ENCODE measurements around the gene IZUMO1.
A peak's percentile ranks its signal among the peaks of the same experiment; 100 is the strongest.
"Not testable (repeated sequence)": the region's sequence is repeated elsewhere in the genome, so short reads cannot be mapped to it uniquely, and the experiment has no call there.

IZUMO1 gene

DNA sequence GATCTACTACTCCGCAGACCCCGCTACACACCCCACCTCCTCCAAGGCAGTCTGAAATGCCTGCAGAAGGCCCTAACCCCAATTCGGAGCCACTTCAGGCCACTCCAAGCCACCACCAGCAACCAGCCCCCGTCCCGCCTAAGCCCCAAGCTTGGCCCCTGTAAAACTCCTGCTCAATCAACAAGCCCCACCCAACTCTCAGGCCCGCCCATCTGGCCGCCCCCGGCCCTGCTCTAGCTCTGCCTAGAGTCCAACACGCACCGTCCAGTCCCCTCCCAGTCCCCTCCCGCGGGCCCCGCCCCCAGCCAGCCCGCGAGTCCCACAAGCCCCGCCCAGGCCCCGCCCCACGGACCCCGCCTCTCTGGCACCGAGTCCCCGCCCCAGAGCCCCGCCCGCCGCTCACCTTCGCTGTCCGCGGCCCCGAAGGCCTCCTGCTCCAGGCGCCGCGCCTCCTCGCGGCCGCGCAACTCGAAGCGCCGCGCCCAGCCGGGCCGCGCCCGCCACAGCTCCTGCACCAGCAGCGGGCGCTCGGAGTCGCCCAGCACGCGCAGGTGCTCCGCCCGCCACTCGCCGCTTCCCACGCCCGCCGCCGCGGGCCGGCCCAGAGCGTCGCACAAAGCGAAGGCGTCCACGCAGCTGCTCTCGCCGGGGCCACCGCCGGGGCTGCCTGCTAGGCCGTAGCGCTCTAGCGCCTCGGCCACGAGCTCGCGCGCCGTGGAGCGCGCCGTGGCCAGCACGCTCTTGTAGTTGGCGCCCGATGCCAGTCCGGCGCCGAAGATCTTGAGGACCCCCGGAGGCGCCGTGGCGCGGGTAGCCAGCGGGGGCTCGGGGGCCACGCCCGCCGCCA is 7.9 kb downstream of the IZUMO1 start:
- DNase-seq (ENCODE audit: low read depth in 2 of 2), result peak; percentile 93 to 97

DNA sequence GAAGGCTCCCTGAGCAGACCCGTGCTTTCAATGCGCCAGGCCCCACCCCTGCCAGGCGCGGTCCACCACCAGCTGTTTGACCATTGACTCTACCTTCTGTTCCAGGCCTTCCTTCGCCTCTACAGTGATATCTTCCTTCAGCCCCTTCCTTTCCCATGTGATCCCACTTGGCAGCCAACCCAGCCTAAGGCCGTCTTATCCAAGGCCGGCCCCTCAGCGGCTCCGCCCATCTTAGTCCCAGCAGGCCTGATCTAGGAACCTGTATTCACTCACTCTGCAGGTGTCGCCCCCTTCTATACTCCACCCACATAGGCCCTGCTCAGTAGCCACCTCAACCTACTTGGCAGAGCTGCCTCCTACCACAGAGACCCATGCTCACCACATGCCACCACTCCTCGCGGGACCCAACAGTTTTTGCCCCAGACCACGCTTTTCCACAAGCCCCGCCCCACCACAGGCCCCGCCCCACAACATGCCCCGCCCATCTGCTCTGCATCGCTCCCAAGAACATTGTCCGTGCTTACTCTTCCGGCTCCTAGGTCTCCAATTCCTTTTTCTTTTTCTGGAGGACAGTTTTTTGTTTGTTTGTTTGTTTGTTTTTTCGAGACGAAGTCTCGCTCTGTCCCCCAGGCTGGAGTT is 9.2 kb downstream of the IZUMO1 start:
- DNase-seq (ENCODE audit: low read depth in 2 of 2), result no peak

DNA sequence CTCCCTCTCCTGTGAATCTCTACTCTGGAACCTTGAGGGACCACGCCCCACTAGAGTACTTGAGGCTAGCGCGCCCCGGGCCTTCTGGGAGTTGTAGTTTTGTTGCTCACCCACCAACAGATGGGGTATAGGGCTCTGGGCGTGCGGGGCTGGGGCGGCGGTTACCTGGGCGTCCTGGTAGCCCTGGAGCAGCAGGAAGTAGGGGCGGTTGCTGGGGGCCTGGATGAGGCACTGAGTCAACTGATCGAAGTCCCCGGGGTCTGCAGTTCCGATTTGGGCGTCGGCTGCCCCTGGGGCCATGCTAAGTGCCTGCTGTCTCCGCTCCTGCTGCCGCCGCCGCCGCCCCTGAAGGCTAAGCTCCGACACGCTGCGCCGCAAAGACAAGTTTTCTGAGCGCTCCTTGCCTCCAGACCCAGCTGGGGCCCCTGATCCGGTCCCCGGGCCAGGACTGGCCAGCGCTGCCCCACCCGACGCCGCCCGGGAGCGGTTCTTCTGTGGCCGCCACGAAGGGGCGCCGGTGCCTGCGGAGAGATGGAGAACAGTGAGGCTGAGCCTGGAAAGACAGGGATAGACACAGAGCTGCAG is 11.6 kb downstream of the IZUMO1 start:
- no peak for DNase-seq (ENCODE audit: low read depth in 2 of 2)

DNA sequence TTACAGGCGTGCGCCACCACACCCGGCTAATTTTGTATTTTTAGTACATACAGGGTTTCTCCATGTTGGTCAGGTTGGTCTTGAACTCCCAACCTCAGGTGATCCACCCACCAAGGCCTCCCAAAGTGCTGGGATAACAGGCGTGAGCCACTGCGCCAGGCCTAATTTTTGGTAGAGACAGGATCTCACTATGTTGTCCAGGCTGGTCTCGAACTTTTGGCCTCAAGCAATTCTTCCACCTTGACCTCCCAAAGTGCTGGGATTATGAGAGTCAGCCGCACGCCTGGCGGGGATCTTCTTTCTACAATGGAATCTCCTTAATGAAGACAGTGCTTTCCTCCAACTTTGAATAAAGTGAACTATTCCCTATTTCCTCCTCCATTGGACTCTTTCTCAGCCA is 12.1 kb downstream of the IZUMO1 start:
- no peak for DNase-seq (ENCODE audit: low read depth in 2 of 2)

DNA sequence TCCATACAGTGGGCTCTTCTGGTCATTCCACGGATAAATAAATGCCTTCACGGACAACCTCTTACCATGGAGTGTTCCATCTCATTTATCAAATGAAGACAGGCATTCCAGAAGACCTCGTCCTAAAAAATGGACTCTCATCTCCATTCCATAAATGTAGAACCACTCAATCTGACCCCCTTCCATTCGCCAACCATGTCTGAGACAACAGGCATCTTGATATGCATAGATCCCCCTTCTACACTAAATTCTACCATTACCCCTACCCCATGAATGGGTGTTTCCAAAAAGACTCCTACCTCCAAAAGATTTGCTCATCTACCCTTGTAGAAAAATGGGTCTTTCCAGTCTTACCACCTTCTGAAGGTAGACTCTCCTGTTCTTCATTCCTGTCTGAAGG is 15.3 kb downstream of the IZUMO1 start:
- DNase-seq (ENCODE audit: low read depth in 2 of 2), result no peak

DNA sequence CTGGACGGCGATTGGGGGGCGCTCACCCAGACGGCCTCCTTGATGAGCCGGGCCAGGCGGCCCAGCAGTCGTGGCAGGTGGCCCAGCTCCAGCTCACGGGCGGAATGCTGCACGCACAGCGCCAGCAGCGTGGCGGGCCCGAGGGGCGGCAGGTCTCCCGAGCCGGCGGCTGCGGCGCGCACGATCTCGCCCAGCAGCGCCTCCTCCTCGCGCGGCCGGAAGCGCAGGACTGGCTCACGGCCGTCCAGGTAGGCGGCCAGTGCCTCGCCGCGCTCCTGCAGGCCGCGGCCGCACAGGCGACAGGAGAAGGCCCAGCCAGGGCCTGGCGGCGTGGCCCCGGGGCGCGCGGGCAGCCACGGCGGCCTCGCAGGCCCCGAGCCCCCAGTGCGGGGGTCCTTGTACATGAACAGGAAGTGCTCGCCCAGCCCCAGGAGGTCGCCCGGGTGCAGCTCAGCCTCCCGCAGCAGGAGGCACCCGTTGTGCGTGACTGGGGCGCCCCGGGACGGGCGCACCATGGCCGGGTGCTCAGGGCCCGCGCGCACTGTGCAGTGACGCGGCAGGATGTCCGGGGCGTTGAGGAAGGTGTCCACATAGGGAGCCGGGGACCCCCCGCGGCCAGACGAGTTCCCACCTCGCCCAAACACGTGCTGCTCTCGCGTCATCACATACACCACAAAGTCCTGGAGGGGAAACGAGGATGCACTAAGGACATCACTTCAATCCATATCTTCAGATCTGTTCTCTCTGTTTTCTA is 17.6 kb downstream of the IZUMO1 start:
- DNase-seq (ENCODE audit: low read depth in 2 of 2), result no peak

DNA sequence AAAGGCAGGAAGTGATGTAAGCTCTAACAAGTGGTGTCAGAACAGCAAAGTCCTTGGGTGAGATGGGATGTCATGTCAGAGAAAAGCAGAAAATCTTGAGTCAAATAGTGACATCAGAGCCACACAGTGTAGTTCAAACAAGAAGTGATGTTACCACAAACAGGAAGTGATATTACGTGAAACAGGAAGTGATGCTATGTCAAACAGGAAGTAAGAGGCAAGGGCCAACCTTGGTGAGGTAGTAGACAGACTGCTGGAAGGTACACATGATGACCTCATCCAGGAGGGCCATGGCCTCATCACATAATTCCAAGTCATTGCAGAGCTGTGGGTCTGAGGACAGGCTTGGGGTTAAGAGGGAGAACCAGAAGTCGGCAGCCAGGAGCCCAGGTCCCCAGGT is 20.2 kb downstream of the IZUMO1 start:
- DNase-seq (ENCODE audit: low read depth in 2 of 2), result no peak

DNA sequence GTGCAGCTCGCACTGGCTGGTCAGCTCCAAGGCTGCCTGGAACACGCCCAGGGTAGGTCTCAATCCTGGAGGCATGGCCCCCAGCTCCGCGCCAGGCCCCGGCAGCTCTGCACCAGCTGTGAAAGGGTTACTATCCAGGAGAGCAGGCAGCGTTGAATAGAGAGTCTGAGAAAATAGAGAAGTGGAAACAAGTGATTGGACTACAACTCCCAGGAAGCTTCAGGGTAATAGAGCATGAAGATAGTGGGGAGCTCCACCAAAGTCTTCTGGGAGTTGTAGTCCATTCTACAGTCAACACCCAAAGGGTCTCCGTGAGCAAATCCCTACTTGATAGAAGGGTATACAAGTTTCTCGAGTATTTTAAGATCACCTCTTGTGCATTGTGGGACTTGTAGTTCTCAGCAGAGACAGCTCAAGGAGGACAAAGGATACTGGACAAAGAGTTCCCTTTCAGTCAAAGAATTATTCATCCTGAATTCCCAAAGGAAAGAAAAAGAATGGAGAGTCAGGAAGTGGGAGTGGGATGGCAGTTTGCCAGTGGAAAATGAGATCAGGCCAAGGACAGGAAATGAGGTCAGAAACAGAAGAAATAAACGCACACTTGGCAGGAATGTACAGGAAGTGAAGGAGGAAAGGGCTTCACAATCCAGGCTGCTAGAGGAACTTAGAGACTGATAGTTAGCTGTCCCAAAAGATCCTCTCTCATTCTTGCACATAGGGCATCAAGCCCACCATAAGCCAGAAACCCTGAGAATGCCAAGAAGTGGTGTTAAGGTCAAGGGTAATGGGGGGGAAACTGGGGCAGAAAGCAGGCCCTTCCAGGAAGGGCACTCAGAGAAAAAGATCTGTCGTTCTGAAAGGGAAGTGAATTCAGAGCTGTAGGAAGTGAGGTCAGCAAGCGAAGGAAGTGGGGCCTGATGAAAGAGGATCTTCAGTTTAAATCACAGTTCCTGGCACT is 21.6 kb downstream of the IZUMO1 start:
- no peak for DNase-seq (ENCODE audit: low read depth in 2 of 2)

DNA sequence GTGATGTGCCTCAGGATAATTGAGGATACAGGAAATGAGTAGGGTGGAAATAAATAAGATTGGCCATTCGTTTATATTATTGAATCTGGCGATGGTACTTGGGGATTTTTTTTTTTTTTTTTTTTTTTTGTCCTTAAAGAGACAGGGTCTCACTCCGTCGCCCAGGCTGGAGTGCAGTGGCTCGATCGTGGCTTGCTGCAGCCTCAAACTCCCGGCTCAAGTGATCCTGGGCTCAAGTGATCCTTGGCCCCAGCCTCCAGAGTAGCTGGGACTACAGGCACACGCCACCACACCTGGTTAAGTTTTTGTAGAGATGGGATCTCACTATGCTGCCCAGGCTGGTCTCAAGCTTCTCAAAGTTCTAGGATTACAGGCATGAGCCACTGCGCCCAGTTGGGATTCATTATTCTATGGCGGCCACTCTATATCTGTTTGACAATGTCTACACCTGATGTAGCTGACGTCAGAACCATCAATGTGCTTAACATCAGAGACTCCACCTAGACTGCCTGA is 24.5 kb downstream of the IZUMO1 start:
- no peak for DNase-seq (ENCODE audit: low read depth in 2 of 2)

DNA sequence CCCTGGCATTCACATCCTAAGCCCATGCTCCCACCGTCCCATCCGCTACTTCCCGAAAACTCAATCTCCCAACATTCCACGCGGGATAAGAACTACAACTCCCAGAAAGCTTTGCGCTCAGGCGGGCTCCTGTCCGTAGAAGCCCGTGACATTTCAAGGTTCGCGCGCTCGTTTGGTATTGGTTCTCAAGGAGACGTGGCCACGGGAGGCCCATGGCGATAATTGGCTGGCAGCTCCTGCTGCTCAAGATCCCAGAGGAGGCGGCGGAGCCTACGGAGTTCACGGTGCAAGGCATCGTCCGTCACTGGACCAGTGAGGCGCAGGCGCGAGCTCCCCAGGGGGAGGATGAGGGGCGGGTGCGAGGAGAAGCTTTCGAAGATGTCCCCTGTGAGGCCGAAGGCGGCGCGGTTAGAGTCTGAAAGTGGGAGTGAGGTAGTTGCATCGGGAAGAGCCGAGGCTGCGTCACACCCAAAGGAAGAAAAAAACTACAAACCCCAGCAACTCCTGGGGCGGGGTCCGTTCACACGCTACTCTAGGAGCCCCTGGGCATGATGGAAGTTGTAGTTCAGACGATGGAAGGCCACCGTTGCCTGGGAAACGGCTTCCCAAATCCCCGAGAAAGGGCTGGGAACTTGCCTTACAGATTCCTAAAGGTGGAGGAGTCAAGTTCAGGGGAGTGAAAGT is 26.0 kb downstream of the IZUMO1 start:
- DNase-seq (ENCODE audit: low read depth in 2 of 2), result peak; percentile 70 to 80

DNA sequence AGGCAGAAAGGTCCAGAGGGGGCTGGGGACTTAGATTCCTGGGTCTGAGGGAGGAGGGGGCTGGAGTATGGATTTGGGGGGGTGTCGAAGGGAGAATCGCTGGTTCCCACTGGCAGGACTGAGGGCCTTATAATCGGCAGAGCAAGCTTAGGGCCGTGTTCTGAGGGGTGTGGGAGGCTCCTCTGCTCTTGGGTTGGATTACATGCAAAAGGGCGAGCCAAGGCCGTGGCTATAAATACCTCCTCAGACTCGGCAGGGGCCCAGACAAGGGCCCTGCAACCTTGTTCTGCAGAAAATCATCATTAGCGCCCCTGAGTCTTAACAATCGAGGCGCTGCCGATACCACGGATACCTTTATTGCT is 26.5 kb downstream of the IZUMO1 start:
- no peak for DNase-seq (ENCODE audit: low read depth in 2 of 2)

DNA sequence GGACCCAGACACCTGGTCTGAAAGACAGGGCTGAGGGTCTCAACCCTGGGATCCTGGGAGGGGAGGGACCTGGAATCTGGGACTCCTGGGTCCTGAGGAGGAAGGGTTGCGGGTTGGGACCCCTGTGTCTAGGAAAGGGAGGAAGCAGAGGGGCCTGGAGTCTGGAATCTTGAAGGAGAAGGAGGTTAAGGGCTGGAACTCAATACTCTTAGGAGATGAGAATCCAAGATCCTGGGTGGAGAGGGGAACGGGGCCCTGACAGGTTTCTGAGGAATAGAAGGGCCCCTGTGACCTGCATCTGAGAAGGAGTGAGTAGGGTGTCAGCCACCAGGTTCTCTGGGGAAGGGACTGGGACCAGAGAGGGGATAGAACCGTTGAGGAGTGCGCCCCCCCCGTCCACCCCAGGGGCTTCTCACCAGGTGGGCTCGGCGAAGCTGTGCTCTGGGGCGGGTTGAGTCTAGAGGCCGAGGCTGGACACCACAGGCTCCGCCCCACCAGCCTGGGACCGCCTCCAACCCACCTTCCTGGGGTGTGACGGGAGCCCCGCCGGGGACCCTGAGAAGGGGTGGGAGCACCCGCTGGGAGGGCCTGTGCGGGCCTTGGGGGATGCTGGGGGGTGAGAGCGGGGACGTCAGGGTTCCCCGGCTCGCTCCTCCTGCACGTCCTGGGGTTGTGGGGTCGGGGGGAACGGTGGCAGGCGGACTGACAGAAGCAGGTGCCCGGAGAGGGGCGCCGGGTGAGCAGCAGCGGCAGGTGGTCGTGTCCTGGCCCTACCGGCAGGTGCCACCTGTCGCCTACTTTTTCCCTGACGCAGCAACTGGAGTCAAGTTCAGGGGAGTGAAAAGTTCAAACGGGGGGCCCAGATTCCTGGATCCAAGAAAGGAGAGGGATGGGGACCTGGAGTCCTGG is 27.2 kb downstream of the IZUMO1 start, which contains the start of gene MAMSTR:
MAMSTR (minus strand) TSS at position 463 of the 909 bp plus-strand sequence. CDS start 694 bp downstream, outside the sequence.
- no peak for DNase-seq (ENCODE audit: low read depth in 2 of 2)

DNA sequence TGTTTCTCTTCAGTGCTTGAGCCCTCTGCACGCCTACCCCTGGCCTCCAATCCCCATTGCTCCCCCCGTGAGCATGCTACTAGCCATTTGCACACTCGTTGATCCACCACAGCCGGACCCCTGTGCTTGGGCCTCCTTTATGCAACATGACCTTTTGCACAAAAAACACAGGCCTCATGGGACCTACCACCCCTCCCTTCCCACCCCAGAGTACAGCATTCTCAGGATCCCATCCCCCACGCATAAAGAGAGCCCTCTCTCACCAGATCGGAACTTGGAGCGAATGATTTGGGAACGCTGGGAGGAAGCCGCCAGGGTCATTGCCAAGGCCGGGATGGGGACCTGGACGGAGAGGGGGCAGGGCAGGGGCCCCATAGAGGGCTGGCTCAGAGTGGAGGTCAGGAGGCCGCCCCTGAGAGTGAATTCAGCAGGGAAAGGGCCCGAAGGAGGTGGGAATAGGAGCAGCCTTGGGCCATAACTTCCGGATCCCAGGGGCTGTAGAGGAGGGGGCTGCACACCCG is 27.9 kb downstream of the IZUMO1 start:
- no peak for DNase-seq (ENCODE audit: low read depth in 2 of 2)

DNA sequence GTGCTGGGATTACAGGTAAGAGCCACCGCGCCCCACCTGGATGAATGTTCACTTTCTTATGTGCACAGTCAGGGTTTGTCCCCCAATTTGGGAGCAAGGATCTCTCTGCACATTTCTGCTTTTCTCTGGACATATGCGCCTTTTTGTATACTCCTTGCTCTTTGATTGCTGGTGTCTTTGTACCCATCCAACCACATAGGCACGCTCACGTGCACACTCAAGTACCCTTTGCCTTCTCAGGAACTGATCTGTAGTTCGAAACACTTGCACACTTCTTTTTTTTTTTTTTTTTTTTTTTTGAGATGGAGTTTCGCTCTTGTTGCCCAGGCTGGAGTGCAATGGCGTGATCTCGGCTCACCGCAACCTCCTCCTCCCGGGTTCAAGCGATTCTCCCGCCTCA is 28.6 kb downstream of the IZUMO1 start:
- DNase-seq (ENCODE audit: low read depth in 2 of 2), result not testable (repeated sequence)

DNA sequence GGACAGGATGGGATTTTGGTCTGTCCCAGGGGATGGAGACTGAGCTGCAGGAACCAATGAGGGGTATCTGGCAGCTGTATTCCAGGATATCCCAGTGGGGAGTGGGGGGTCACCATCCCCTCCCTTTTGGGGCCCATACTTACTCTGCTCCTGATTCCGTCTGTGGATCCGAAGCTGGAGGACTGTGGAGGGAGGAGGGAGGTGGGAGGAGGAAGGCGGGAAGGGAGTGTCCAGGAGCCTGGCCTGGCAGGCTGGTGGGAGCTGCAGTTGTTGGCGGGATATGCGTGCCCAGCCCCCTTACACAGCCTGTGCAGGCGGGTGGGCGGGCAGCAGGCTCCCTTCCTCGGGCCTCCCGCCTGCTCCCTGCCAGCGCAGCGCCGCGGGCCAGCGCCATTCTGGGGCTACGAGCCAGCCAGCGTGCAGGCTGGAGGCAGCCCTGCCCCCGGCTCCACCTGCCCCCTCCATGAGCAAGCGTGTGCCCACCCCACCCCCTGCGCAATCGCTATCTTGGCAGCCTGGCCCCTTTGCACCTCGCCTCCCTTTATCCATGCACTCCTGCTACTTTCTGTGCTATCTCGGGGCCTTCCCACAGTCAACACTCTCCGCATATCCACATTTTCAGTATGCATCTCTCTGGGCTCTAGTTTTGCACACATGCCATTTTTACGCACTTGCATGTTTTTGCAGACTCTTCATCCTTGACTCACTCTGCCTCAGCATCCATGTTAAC is 30.0 kb downstream of the IZUMO1 start:
- no peak for DNase-seq (ENCODE audit: low read depth in 2 of 2)

DNA sequence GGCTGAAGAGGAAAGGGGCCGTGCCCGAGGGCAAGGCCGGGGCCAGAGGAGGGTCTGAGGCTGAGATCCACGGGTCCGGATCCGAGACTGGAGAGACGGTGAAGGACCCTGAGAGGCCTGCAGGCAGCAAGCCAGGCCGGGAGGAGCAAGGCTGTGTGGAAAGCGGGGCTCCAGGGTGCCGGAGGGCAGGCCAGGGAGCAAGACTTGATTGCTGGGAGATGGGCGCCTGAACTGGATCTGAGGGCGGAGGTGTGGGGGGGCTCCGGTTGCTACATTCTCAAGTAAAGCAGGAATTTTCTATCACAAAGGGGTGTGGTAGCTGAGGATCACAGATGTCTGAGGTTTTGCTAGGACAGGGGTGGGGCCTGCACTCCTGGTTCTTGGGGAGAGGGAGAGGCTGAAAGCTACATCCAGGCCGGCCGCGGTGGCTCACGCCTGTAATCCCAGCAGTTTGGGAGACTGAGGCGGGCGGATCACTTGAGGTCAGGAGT is 31.0 kb downstream of the IZUMO1 start:
- no peak for DNase-seq (ENCODE audit: low read depth in 2 of 2)

DNA sequence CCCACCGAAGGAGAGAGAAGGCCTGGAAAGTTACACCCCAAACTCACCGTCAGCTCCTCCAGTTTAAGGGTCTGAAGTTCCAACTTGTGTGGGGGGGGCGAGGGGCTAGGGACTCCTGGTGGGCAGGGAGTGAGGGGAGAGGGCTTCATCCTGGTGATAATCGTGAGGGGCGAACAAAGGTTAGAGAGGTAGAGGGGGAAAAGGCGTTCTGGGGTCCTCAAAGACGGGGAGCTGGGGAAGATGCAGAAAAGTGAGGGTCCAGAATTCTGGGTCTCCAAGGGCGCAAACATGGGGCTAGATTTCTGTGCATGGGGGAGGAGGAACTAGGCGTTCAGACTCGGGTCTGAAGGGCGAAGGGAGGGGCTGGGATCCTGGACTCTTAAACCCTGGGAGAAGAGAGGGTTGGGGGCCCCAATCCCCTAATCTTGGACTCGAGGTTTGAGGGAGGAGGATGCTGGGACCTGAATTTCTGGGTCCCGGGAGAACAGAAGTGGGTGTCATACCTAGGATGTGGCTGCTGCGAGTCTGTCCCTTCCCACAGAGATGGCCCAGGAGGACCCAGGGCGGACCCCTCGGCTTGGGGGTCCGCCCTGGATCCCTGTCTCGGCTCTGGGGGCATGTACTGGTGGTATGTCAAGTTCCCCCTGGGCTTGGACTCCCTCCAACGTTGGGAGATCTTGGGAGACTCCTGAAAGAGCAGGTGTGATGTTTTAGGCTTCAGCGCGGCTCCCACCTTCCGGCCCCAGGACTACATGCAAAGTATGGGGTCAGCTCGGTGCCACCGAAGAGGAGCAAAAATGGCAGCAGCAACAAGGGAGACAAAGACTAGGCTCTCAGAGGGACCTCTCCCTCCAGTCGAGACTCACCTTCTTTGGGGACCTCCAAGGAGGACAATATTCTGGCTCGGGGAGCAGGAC is 31.7 kb downstream of the IZUMO1 start:
- no peak for DNase-seq (ENCODE audit: low read depth in 2 of 2)

All from stimulated activated CD4-positive, alpha-beta T cell treated with anti-CD3 and anti-CD28 coated beads, Interleukin-1b, Interleukin-23, amount 100 ng/mL, for 4 hours (primary cell).